Testis (tissue), 5 donors: Measurements from ENCODE around the gene PLCB1. TPM values are rescaled to one million over a fixed set of nuclear protein-coding genes. Genes with fewer than 3 reads are reported as not detected.

Experiments
- DNase-seq: peaks from one replicate; pipeline ENCODE4 v3.0.0-alpha.2; 2019
- H3K27ac ChIP-seq, 2 donors: fragments of 200-600 bp; sonication (generic); one replicate each; pipeline ENCODE4 v1.5.1; 2019
- H3K27me3 ChIP-seq: fragments of 200-600 bp; sonication (generic); one replicate; pipeline ENCODE4 v1.5.1; 2019
- H3K36me3 ChIP-seq: fragments of 200-600 bp; sonication (generic); one replicate; pipeline ENCODE4 v1.5.1; 2017; ENCODE audit warnings: low read depth; ENCODE audit errors: missing control alignments
- H3K4me1 ChIP-seq: fragments of 200-600 bp; sonication (generic); one replicate; pipeline ENCODE4 v1.5.1; 2019
- H3K4me3 ChIP-seq, 2 donors: fragments of 200-600 bp; sonication (generic); one replicate each; pipeline ENCODE4 v1.5.1; 2017 to 2019
- H3K9me3 ChIP-seq: fragments of 200-600 bp; sonication (generic); one replicate; pipeline ENCODE4 v1.5.1; 2017
- CTCF ChIP-seq, 3 experiments: fragments of 450-650 bp in 2 of 3; fragments of 200-600 bp in 1 of 3; sonication (generic) in 1 of 3; IDR thresholded peaks; one replicate each; pipeline ENCODE4 v1.5.1; 2016 to 2019; ENCODE audit warnings: antibody characterized with exemption in 3 of 3, mild to moderate bottlenecking in 2 of 3, moderate library complexity in 1 of 3
- POLR2A ChIP-seq: fragments of 450-650 bp; IDR thresholded peaks from one replicate; pipeline ENCODE4 v1.6.1; 2017; ENCODE audit warnings: antibody characterized with exemption, mild to moderate bottlenecking, moderate library complexity
- WGBS, 2 donors: methylation state at CpG; one replicate each; pipeline ENCODE4 v1.1.5; 2018; 5-methylcytosine and 5-hydroxymethylcytosine counted together
- intact Hi-C: fragments of 100-400 bp; cut with DNase I; formaldehyde crosslinking; loops from one replicate; pipeline ENCODE4 v1.15.1; 2023; ENCODE audit warnings: low total_unique reads
- long read RNA-seq, 2 donors: transcript quantifications; one replicate each; lab custom pipeline, GENCODE V29; 2026
- polyA plus RNA-seq: library from polyadenylated mRNA; stranded (reverse); fragments of 350-450 nt; fragmentation: Illumina TruSeq; extraction: RNeasy Lipid Tissue Mini Kit (QIAGEN cat#74804); gene quantifications from one replicate; pipeline ENCODE4 v1.2.3, GENCODE V29; 2014; ENCODE audit warnings: low read depth, low replicate concordance; ENCODE audit not compliant: insufficient read depth
- total RNA-seq, 2 donors: library from RNA; depleted of rRNA; stranded (reverse); fragments of >200 nt; gene quantifications; one replicate each; pipeline ENCODE4 v1.2.3, GENCODE V29; 2016

The PLCB1 gene
- total RNA-seq: 1 to 10 TPM; 8.2 to 9.8 TPM
- polyA plus RNA-seq: 3.1 TPM
- long read RNA-seq, donor 1: 0 reads
- long read RNA-seq, donor 2, partial matches to known transcripts: 6 of 6 reads
- long read RNA-seq, donor 2, other reads (novel, unspliced or antisense): 0 of 6 reads

GRCh38 chr20:8131598-8132483 is at the start of gene PLCB1:
Gene PLCB1, plus strand, starts transcription at chr20:8132266. Its CDS starts 386 bp downstream, at chr20:8132652.
- Histone ChIP-seq H3K4me1 (no peaks in the 10 kb centered on the region), H3K9me3 (no peaks in the 10 kb centered on the region), H3K4me3 (peak within 1 kb of the TSS; percentile 68 to 72), H3K36me3 (no peaks in the 10 kb centered on the region), H3K27me3 (no peaks in the 10 kb centered on the region), H3K27ac (peak within 1 kb of the TSS; percentile 46 to 73)
- 0 to 1% methylated on average over 25 to 44 of the region's 65 CpGs for WGBS, 2 donors
- intact Hi-C loops: loop anchor here (5.0 kb wide), 1 partner anchor 590 kb away; no protein-coding TSS in a partner anchor
- peak; percentile 88 for DNase-seq
- TF ChIP-seq CTCF (IDR thresholded peaks at IDR 0.05) (peak; percentile 48 to 77 (median 76)), POLR2A (no peak)

- H3K9me3 ChIP-seq: no peaks in the 10 kb centered on the region
- H3K27me3 ChIP-seq: no peaks in the 10 kb centered on the region
- no peak overlapping the region for H3K27ac ChIP-seq
- DNase-seq: no peak
- intact Hi-C loops: no loop called here
- no peak for TF ChIP-seq POLR2A
- TF ChIP-seq CTCF (IDR thresholded peaks at IDR 0.05): no peak
- H3K36me3 ChIP-seq: no peaks in the 10 kb centered on the region
- no peaks in the 10 kb centered on the region for H3K4me1 ChIP-seq
- H3K4me3 ChIP-seq: no peak overlapping the region
These were observed 49.1 kb upstream of the PLCB1 start for GRCh38 chr20:8082989-8083388.

- WGBS, 2 donors: 83 to 88% methylated on average over 5 of the region's 5 CpGs
- DNase-seq: no peak
- H3K27ac ChIP-seq: no peak overlapping the region
- intact Hi-C loops: no loop called here
- no peaks in the 10 kb centered on the region for H3K9me3 ChIP-seq
- H3K27me3 ChIP-seq: no peaks in the 10 kb centered on the region
- H3K4me3 ChIP-seq: no peak overlapping the region
- H3K4me1 ChIP-seq: no peaks in the 10 kb centered on the region
- H3K36me3 ChIP-seq: no peaks in the 10 kb centered on the region
- TF ChIP-seq POLR2A (no peak), CTCF (IDR thresholded peaks at IDR 0.05) (no peak)
These were observed 42.4 kb upstream of the PLCB1 start for GRCh38 chr20:8089668-8090067.

GRCh38 chr20:8094415-8094818 is 37.6 kb upstream of the PLCB1 start:
- Histone ChIP-seq H3K9me3 (no peaks in the 10 kb centered on the region), H3K4me3 (no peak overlapping the region), H3K36me3 (no peaks in the 10 kb centered on the region), H3K27me3 (no peaks in the 10 kb centered on the region), H3K4me1 (peaks cover 5% of the 10 kb centered on the region), H3K27ac (peak overlapping the region in 1 of 2 donors; percentile 0)
- DNase-seq: peak; percentile 89
- TF ChIP-seq POLR2A (no peak), CTCF (IDR thresholded peaks at IDR 0.05) (no peak)
- WGBS, 2 donors: 10 to 13% methylated on average over 1 of the region's 1 CpG
- intact Hi-C loops: no loop called here
